K562 (cell line): Measurements from ENCODE around the gene BRD3. TPM values are rescaled to one million over a fixed set of nuclear protein-coding genes. Genes with fewer than 3 reads are reported as not detected.
A peak's percentile ranks its signal among the peaks of the same experiment; 100 is the strongest.

Experiments
- ATAC-seq: fragments of 200-7000 bp; cut with Tn5 transposase; 3 replicates; pipeline ENCODE4 v1.9.1; 2020; ENCODE audit warnings: moderate library complexity
- BruUV-seq: library from RNA; stranded (reverse); fragments of 400-500 nt; replicated peaks from 2 replicates; lab custom pipeline; 2021; lab: Mats Ljungman, UMichigan
- CTCF ChIA-PET: fragments of 300-600 bp; formaldehyde crosslinking; extraction: SDS; loops from one replicate; lab custom pipeline; 2021; ENCODE audit warnings: low intra/inter-chr PET ratio; lab: Yijun Ruan, JAX
- POLR2A ChIA-PET: fragments of 300-600, 350-650 bp; sonication (Branson Sonifier 250); formaldehyde crosslinking; extraction: SDS; loops from one replicate; lab custom pipeline; 2021; ENCODE audit warnings: antibody characterized with exemption, inconsistent platforms; lab: Yijun Ruan, JAX
- DNase-seq, 4 experiments: peaks; one replicate each; pipeline versions ENCODE4 v3.0.0 to v3.0.0-alpha.2; 2011 to 2018; ENCODE audit warnings: low spot score in 3 of 4, mixed read lengths in 3 of 4; ENCODE audit errors: extremely low read depth in 1 of 4
- FAIRE-seq: peaks from 2 replicates; lab custom pipeline; 2011; peaks lifted over from hg19 to GRCh38; lab: Jason Lieb, UNC
- H2AFZ ChIP-seq: 2 replicates; pipeline ENCODE4 v1.6.0; 2011; ENCODE audit warnings: low read depth, low read length, control low read depth, inconsistent platforms
- H3K27ac ChIP-seq: fragments of 200-600 bp; 3 replicates; pipeline ENCODE4 v1.8.0; 2011; ENCODE audit warnings: low read depth, mild to moderate bottlenecking, control low read depth, inconsistent platforms, low read length, moderate library complexity, mixed read lengths; ENCODE audit errors: extremely low read depth
- H3K27me3 ChIP-seq, 2 experiments: fragments of 300-600 bp in 1 of 2; 2 replicates in 1 of 2; 3 replicates in 1 of 2; pipeline versions ENCODE4 v1.6.0 to v1.8.0; 2011; ENCODE audit warnings: inconsistent platforms in 2 of 2, low read length in 2 of 2, mild to moderate bottlenecking in 1 of 2, mixed read lengths in 1 of 2, moderate library complexity in 1 of 2; ENCODE audit not compliant: control insufficient read depth in 2 of 2, insufficient read depth in 2 of 2
- H3K36me3 ChIP-seq: fragments of 300-600 bp; 3 replicates; pipeline ENCODE4 v1.8.0; 2011; ENCODE audit warnings: mild to moderate bottlenecking, low read length, inconsistent platforms; ENCODE audit not compliant: control insufficient read depth, insufficient read depth
- H3K4me1 ChIP-seq, 2 experiments: fragments of 200-600 bp in 1 of 2; replicated peaks in 1 of 2; 2 replicates in 1 of 2; 3 replicates in 1 of 2; pipeline versions ENCODE4 v1.5.1 to v1.8.0; 2011; ENCODE audit warnings: inconsistent platforms in 2 of 2, low read length in 2 of 2, mild to moderate bottlenecking in 1 of 2, mixed read lengths in 1 of 2, moderate library complexity in 1 of 2; ENCODE audit not compliant: control insufficient read depth in 2 of 2, insufficient read depth in 2 of 2
- H3K4me2 ChIP-seq: 2 replicates; pipeline ENCODE4 v1.6.1; 2011; ENCODE audit warnings: low read length, control low read depth, inconsistent platforms, mixed read lengths; ENCODE audit not compliant: insufficient read depth
- H3K4me3 ChIP-seq: fragments of 200-600 bp; sonication (generic), shearing (Covaris generic); 2 replicates; pipeline ENCODE4 v1.5.1; 2016; ENCODE audit warnings: control low read depth, inconsistent platforms
- H3K79me2 ChIP-seq: fragments of 200-600 bp; 3 replicates; pipeline ENCODE4 v1.8.0; 2011; ENCODE audit warnings: low read length, inconsistent platforms; ENCODE audit not compliant: control insufficient read depth, insufficient read depth
- H3K9ac ChIP-seq, 2 experiments: 2 replicates each; pipeline versions ENCODE4 v1.6.0 to v1.6.1; 2011; ENCODE audit warnings: low read depth in 2 of 2, low read length in 2 of 2, control low read depth in 1 of 2, inconsistent platforms in 1 of 2, mild to moderate bottlenecking in 1 of 2, mixed read lengths in 1 of 2; ENCODE audit not compliant: insufficient read depth in 1 of 2
- H3K9me1 ChIP-seq: one replicate; pipeline ENCODE4 v1.6.0; 2011; ENCODE audit warnings: inconsistent platforms, mild to moderate bottlenecking, low read length, moderate library complexity; ENCODE audit not compliant: control insufficient read depth, insufficient read depth
- H3K9me3 ChIP-seq: replicated peaks from 2 replicates; pipeline ENCODE4 v1.5.1; 2011; ENCODE audit warnings: low read depth, low read length, inconsistent platforms; ENCODE audit not compliant: control insufficient read depth, insufficient read depth
- H4K20me1 ChIP-seq: replicated peaks from 2 replicates; pipeline ENCODE4 v1.6.1; 2011; ENCODE audit warnings: low read length, inconsistent platforms, mixed read lengths; ENCODE audit not compliant: control insufficient read depth, insufficient read depth
- E2F6 ChIP-seq, 2 experiments: IDR thresholded peaks; 2 replicates each; pipeline ENCODE4 v1.6.1; 2011; ENCODE audit warnings: borderline replicate concordance in 1 of 2, control low read depth in 1 of 2, low read depth in 1 of 2, low read length in 1 of 2, mild to moderate bottlenecking in 1 of 2, mixed read lengths in 1 of 2, moderate library complexity in 1 of 2; ENCODE audit not compliant: insufficient read depth in 1 of 2, insufficient read length in 1 of 2, poor library complexity in 1 of 2, severe bottlenecking in 1 of 2; ENCODE audit errors: extremely low read depth in 1 of 2
- KDM1A ChIP-seq, 2 experiments: fragments of 450-650 bp; IDR thresholded peaks; 2 replicates each; pipeline ENCODE4 v1.6.1; 2016; ENCODE audit warnings: mild to moderate bottlenecking in 2 of 2
- OTX1 ChIP-seq: fragments of 450-650 bp; formaldehyde crosslinking; IDR thresholded peaks from 2 replicates; pipeline ENCODE4 v1.4.0; 2022; ENCODE audit warnings: mild to moderate bottlenecking
- ZNF583 ChIP-seq: fragments of 250-450 bp; sonication (Bioruptor Pico); IDR thresholded peaks from 2 replicates; pipeline ENCODE4 v1.4.0; 2020
- ZNF76 ChIP-seq: fragments of 250-450 bp; sonication (Bioruptor Pico); IDR thresholded peaks from 2 replicates; pipeline ENCODE4 v1.4.0; 2020; ENCODE audit warnings: mild to moderate bottlenecking, moderate library complexity, borderline replicate concordance
- WGBS: fragments of 100-300 bp; shearing (Covaris generic); methylation state at CpG from one replicate; pipeline ENCODE4 v1.1.6; 2016; ENCODE audit warnings: low coverage, mixed read lengths; ENCODE audit not compliant: insufficient coverage; ENCODE audit errors: missing lambda C conversion rate; 5-methylcytosine and 5-hydroxymethylcytosine counted together
- in situ Hi-C: fragments of 300-500 bp; cut with MboI; formaldehyde crosslinking; loops from 4 replicates; pipeline ENCODE4 v1.15.0; 2018; ENCODE audit warnings: inconsistent platforms, mixed read lengths
- intact Hi-C: fragments of 100-400 bp; cut with micrococcal nuclease; formaldehyde crosslinking; loops from 2 replicates; pipeline ENCODE4 v1.14.2; 2022
- polyA plus RNA-seq, 8 experiments: library from polyadenylated mRNA; depleted of rRNA in 4 of 8; stranded (reverse) in 5 of 8; unstranded in 3 of 8; fragments of >200 nt; fragmentation: Nextera tagmentation in 2 of 8; fragmentation: Illumina TruSeq in 1 of 8; extraction: Ambion mirVana in 2 of 8; extraction: Trizol in 1 of 8; gene quantifications; 2 replicates each; pipeline versions ENCODE4 v1.2.1 to v1.2.3, GENCODE V29; 2011 to 2014; ENCODE audit warnings: inconsistent platforms in 1 of 8, missing spikeins in 1 of 8
- total RNA-seq, 7 experiments: library from RNA; depleted of rRNA in 6 of 7; stranded (reverse); fragments of >200 nt in 6 of 7; fragmentation: Illumina TruSeq in 2 of 7; extraction: Trizol in 2 of 7; gene quantifications; 2 replicates each; pipeline versions ENCODE4 v1.2.1 to v1.2.3, GENCODE V29; 2011 to 2021; ENCODE audit warnings: low replicate concordance in 1 of 7

The BRD3 gene
- total and polyA plus RNA-seq, 9 of the 15 experiments (the other 6 are each of a cell fraction or from before 2014, with no cell fraction given): 0.82 to 37.1 (median 4.2) TPM

- WGBS: 0% methylated on average over 2 of the region's 2 CpGs
- no peak overlapping the region for H3K9ac ChIP-seq
- ChIA-PET POLR2A (interaction anchor here (0.6 kb wide), 1 partner anchor 217 kb away, joined by 3 read pairs; no protein-coding TSS in a partner anchor), CTCF (no interaction called here)
- H3K9me1 ChIP-seq: no peaks in the 10 kb centered on the region
- H3K27me3 ChIP-seq: peaks cover 3 to 21% of the 10 kb centered on the region in 2 experiments; a peak in 3 of 5 replicates
- ATAC-seq (no peak), DNase-seq (no peak), FAIRE-seq (no peak)
- TF ChIP-seq KDM1A (IDR thresholded peaks at IDR 0.05) (peak in 1 of 2 experiments; percentile 11; a peak in 1 of 4 replicates), ZNF76 (CRISPR knock-in tag) (no peak)
- no peak overlapping the region for H3K4me3 ChIP-seq
- no peaks in the 10 kb centered on the region for H3K79me2 ChIP-seq
- H4K20me1 ChIP-seq: no peaks in the 10 kb centered on the region; the same call in 1 of the 2 replicates
- in situ Hi-C loops (loop anchor here (5.0 kb wide), 1 partner anchor 210 kb away; no protein-coding TSS in a partner anchor), intact Hi-C loops (no loop called here)
- H3K4me2 ChIP-seq: no peak overlapping the region
- H2AFZ ChIP-seq: no peak overlapping the region
- H3K4me1 ChIP-seq: peaks cover 0 to 16% of the 10 kb centered on the region in 2 experiments; a peak in 3 of 5 replicates
- no peak overlapping the region for H3K27ac ChIP-seq
- no TSS peak for BruUV-seq
- no peaks in the 10 kb centered on the region for H3K36me3 ChIP-seq
- H3K9me3 ChIP-seq: no peaks in the 10 kb centered on the region
Measured at GRCh38 chr9:133997584-133997983, 70.2 kb downstream of the BRD3 start.

- H3K4me1 ChIP-seq: peaks cover 0 to 23% of the 10 kb centered on the region in 2 experiments; a peak in 3 of 5 replicates
- no peak overlapping the region for H3K27ac ChIP-seq
- DNase-seq (no peak), FAIRE-seq (no peak), ATAC-seq (no peak)
- H3K4me2 ChIP-seq: no peak overlapping the region
- BruUV-seq: no TSS peak
- in situ Hi-C loops (loop anchor here (5.0 kb wide), 1 partner anchor 210 kb away; no protein-coding TSS in a partner anchor), intact Hi-C loops (no loop called here)
- no peaks in the 10 kb centered on the region; the same call in 1 of the 2 replicates for H4K20me1 ChIP-seq
- no peaks in the 10 kb centered on the region for H3K79me2 ChIP-seq
- peaks cover 3 to 21% of the 10 kb centered on the region in 2 experiments; a peak in 3 of 5 replicates for H3K27me3 ChIP-seq
- H3K36me3 ChIP-seq: no peaks in the 10 kb centered on the region
- no peaks in the 10 kb centered on the region for H3K9me1 ChIP-seq
- POLR2A ChIA-PET: interaction anchor here (0.5 to 0.6 kb wide), 3 partner anchors 13 to 769 kb away, joined by 3 read pairs; no protein-coding TSS in a partner anchor
- no peak overlapping the region for H3K4me3 ChIP-seq
- WGBS: 2% methylated on average over 21 of the region's 24 CpGs
- TF ChIP-seq ZNF583 (no peak), E2F6 (IDR thresholded peaks at IDR 0.05; ENCODE audit: borderline replicate concordance in 1 of 2, extremely low read depth in 1 of 2, insufficient read depth in 1 of 2, insufficient read length in 1 of 2, low read depth in 1 of 2, low read length in 1 of 2, poor library complexity in 1 of 2, severe bottlenecking in 1 of 2) (peak in 1 of 2 experiments; percentile 7), OTX1 (CRISPR knock-in tag) (no peak)
- no peak overlapping the region for H2AFZ ChIP-seq
- H3K9ac ChIP-seq: no peak overlapping the region
- no peaks in the 10 kb centered on the region for H3K9me3 ChIP-seq
- CTCF ChIA-PET: no interaction called here
Measured at GRCh38 chr9:133996531-133997520, 71.0 kb downstream of the BRD3 start.
